ENCODE results near the gene CUEDC1.

GRCh38 chr17:57842280-57842679, 112.9 kb downstream of the CUEDC1 start:
- TF ChIP-seq POLR2A (IDR thresholded peaks at IDR 0.05; ENCODE audit: low read depth, low read length) (no peak), TAF1 (IDR thresholded peaks at IDR 0.05; ENCODE audit: borderline replicate concordance, low read depth, low read length) (no peak)

Data from GM12892 (cell line).